CD4-positive, alpha-beta T cell treated with Interleukin-4 for 1 hour (primary cell): ENCODE results near the gene EBLN1.
"Not testable (repeated sequence)": the region's sequence is repeated elsewhere in the genome, so short reads cannot be mapped to it uniquely, and the experiment has no call there.

Source experiments
- DNase-seq, 2 donors: peaks; one replicate each; pipeline ENCODE4 v3.0.0-alpha.2; 2020 to 2022

The EBLN1 gene

DNA sequence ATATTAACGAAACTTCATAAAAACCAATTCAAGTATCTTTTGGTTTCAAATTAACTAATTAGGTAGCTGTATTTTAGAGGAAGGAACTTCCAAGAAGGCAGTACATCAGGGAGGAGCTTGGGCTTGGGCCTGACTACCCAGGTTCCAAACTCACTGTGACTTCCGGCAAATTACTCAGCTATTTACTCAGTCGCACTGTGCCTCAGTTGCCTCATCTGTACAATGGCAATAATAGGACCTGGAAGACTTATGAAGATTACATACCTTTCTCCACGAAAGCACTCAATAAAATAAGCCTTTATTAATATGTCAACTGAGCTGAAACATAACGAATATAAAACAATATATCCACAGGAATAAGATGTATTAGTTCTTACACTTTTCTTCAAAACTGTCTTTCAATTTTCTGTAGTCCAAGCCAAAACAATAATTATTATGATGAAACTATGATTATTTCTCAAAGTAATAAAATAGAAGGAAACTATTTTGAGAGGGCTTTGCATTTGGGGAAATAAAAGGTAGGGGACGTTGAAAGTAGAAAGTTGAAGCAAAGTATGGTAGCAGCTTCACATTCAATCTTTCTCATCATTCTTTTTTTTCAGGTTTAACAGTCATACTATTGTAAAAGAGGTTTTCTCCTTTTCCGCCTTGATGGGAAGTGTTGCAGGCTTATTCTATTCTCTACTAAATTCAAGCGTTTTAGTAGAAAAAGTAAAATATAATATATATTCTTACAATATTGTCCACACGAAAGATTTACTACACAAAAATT, 10.5 kb upstream of the EBLN1 start:
- no peak for DNase-seq

DNA sequence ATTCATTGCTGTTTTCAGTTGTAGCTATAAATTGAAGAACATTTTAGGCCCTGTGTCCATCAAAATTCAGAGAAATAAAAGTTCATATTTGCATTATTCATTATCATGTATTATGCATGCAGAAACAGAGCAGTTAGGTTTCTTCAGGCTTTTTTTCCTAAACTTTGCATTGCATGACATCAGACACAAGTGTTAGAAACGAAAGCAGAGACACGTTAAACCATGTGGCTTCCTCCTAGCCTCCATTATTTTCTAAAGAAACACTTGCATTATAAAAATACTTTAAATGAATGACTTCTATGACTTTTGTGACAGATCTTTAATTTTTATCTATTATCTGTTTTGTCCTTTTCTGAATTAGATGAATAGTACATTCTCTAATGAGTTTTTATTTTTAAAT, 8.8 kb upstream of the EBLN1 start:
- no peak for DNase-seq

DNA sequence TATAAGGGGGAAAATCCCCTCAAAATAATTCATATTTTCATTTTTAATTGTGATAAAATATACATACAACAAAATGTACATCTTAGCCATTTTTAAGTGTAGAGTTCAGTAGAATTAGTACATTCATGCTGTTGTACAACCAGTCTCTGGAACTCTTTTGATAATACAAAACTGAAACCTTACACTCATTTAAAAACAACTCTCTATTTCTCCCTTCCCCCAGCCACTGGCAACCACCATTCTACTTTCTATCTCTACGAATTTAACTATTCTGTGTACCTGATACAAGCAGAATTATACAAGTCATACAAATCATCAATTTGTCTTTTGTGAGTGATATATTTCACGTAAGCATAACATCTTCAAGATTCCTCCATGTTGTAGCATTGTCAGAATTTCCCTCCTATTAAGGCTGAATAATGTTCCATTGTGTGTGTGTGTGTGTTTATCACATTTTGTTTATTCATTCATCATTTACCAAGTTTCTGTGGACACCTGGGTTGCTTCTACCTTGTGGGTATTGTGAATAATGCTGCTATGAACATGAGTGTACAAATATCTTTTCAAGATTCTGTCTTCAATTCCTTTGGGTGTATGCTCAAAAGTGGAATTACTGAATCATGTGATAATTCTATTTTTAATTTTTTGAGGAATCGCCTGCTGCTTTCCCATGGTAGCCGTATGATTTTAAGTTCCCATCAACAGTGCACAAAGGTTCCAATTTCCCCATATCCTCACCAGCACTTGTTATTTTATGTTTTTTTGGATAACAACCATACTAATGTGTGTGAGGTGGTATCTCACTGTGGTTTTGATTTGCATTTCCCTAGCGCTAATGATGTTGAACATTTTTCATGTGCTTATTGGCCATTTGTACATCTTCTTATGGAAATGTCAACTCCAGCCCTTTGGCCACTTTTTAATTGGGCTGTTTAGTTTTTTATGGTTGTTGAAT, 4.7 kb upstream of the EBLN1 start:
- no peak for DNase-seq

DNA sequence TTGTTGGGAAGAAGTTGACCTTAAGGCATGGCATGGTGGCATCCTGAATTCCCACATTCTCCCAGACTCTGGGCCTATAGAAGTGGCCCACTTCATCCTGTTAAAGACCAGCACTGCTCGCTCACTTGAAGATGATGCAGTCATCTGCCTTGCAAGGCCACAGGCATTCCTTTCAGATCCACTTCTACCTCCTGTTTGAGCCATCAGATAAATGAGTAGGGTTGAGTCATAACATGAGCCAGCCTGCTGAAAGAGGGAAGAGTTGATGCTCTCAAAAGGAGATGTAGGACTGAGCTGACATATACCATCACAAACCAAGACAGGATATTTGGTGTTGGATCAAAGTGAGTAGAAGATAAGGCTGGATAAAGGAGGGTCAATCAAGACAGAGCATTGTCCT, 1.5 kb upstream of the EBLN1 start:
- DNase-seq: no peak

DNA sequence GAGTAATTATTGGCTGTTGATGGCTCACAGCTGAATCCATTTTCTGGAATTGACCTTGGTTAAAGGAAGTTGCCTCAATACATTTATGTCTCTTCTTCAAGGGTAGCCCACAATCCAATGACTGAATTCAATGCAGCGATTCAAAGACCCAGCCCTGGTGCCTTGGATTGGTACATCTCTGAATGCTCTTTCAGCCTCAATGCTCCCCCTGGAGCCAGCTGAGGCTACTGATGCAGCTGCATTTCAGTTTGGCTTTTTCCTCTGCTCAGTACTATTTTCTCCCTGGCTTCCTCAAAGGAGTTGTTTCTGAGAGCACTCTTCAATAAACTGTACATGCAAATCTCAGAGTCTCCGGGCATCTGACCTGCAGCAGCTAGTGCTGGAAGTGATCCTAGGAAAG, 633 bp upstream of the EBLN1 start:
- DNase-seq: no peak

DNA sequence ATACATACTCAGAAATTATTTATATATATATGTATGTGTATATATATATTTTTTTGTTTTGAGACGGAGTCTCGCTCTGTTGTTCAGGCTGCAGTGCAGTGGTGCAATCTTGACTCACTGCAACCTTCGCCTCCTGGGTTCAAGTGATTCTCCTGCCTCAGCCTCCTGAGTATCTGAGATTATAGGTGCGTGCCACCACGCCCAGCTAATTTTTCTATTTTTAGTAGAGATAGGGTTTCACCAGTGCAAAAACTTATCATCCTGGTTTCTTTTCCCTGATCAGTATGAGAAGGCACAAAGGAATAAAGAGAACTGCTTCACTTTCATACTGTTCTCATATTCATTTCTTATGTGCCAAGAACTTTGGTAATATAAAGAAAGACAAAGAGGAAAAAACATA, 731 bp downstream of the EBLN1 start:
- not testable (repeated sequence) for DNase-seq

DNA sequence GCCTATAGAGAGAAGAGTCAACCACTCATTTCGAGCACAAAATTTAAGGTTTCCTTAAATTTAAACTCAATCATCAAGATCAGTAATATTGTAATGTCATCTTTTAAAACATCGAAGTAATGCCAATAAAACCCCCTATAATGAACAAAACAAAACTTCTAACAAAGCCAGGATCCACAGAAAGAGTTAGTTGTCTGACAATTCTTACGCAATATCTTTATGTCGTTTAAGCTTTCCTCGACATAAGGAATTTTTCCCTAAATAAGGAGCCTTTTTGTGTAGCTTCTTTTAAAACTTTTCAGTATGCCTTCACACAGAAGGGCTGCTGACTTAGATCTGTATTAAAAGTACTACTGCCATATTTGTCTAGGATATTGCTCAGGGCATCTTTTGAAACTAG, 7.5 kb downstream of the EBLN1 start:
- no peak for DNase-seq

DNA sequence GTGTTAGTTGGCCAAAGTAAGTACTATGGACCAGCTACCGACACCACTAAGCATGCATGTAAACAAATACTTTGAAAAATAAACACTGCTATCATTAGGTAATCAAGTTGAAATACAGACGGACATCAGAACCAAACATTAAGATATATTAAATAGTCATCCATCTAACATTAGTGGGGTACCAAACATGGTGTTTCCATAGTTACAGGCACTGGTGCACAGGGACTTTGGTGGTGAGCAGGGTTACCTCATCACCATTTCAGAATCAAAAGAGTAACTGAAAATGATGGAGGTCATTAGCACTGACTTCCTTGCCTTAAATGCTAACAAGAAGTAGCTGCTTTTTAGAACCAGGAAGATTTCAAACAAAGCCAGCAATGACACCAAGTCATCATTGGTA, 23.9 kb downstream of the EBLN1 start:
- no peak for DNase-seq

DNA sequence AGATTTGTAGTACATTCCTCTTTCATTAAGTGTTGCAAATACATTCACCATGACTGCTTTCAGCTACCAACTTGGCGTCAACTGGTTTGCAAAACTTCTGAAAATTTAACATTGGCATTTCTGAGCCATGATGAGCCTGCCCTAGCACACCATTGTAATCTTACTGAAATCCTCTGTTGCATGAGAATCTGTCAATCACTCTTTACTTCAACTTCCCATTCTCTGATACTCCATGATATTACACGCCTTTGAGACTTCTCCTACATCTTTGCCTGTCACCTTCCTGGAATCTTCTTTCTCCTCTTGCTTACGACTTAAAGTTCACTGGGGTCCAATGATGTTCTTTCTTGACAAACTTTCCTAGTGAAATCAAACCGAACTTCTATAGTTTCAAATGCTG, 32.2 kb downstream of the EBLN1 start:
- no peak for DNase-seq

DNA sequence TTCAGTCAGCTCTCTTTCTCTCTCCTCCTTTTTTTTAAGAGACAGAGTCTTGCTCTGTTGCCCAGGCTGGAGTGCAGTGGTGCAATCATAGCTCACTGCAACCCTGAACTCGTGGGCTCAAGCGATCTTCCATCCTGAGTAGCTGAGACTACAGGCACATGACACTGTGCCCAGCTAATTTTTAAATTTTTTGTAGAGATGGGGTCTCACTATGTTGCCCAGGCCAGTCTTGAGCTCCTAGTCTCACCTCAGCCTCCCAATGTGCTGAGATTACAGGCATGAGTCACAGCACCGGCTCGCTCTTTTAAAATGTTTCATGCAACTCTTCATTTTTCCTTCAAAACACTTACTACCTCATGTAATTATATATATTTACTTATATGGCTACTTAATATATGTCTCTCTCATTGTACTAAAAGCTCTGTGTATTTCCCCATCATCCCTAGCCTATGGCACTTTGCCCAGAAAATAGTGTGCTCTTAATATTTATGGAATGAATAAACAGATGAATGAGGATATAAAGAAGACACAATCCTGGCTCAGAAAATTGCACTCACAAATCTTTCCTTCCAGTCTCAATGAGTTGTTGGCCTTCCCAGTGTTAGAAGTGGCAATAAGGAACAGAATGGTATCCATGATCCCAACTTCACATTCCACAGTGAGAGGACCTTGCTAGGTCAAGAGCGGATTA, 33.9 kb downstream of the EBLN1 start:
- DNase-seq: no peak

DNA sequence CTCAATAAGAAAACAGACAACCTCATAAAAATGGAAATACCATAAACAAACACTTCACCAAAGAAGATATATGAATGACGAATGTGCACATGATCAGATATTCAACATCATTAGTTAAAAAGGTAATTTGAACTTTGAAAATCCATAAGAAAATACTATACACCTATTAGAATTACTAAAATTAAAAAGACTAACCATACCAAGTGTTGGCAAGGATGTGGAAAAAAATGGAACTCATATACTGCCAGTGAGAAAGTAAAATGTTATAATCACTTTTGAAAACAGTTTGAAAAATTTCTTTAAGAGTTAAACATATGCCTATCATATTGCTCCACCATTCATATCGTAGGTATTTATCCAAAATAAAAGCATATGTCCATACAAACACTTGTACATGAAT, 37.1 kb downstream of the EBLN1 start:
- no peak for DNase-seq

DNA sequence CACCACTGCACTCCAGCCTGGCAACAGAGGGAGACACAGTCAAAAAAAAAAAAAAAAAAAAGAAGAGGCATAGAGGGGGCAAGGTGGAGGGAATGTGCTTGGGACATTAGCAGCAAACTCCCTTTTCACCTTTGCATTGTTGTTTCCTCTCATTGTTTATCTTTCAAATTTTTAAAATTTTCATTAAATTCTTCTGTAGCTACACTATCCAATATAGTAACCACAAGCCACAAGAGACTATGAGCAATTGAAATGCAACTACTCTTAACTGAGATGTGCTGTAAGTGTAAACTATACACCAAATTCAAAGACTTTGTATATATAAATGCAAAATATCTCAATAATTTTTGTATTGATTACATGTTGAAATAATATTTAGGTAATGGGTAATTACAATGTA, 43.4 kb downstream of the EBLN1 start:
- DNase-seq: no peak

DNA sequence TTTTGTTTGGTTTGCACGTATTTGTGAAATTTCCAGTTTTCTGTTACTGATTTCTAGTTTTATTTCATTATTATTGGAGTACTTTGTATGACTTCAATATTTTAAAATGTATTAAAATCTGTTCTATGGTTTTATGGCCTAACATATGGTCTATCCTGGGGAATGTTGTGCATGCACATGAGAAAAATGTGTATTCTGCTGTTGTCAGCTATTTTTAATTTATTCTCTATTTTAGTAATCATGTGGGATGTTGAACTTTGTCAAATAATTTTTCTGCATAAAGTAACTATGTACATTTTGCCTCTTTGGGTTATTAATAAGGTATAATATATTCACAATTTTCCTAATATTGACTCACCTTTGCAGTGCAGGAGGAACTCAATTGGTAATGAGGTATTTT, 46.7 kb downstream of the EBLN1 start:
- no peak for DNase-seq

DNA sequence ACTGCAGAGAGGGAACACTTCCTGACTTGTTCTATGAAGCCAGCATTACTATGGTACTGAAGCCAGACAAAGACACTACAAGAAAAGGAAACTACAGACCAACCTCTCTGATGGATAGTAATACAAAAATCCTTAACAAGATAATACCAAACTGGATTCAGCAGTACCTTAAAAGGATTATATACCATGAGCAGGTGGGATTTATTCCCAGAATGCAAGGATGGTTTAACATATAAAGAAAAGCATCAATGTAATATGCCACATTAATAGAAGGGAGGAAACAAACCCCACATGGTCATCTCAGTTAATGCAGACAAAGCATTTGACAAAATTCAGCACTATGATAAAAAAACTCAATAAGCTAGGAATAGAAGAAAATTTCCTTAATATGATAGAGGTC, 47.2 kb downstream of the EBLN1 start:
- no peak for DNase-seq

DNA sequence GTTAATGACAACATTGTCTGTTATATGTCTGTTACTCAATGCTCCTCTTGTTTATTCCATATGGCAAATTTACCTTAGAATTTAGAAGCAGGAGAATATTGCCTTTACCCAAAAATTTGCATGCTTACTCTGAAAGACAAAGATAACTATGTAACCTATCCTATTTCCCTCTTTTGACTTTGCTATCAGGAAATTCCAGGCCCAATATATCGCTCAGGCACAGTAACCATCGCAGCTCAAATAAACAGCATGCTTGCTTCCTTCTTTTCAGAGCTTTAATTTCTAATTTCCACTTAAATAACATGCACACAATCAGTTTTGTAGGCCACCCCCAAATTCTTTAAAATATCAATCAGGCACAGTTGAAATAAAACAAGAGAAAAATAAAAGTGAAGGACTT, 57.8 kb downstream of the EBLN1 start:
- DNase-seq: no peak

DNA sequence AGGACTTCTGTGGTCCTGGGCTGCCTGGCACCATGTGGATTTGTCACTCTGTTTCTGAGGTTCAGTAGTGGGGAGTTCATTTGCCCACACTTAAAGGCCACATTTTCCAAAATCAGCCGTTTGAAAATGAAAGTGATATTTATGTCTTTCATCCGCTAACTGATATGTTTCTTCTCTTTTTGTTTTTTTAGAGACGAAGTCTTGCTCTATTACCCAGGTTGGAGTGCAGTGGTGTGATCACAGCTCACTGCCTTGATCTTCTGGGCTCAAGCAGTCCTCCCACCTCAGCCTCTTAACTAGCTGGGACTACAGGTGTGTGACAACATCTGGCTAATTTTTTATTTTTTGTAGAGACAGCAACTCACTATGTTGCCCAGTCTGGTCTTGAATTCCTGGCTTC, 58.6 kb downstream of the EBLN1 start:
- DNase-seq: no peak
